ENCODE data around the gene HSD17B12.

DNA sequence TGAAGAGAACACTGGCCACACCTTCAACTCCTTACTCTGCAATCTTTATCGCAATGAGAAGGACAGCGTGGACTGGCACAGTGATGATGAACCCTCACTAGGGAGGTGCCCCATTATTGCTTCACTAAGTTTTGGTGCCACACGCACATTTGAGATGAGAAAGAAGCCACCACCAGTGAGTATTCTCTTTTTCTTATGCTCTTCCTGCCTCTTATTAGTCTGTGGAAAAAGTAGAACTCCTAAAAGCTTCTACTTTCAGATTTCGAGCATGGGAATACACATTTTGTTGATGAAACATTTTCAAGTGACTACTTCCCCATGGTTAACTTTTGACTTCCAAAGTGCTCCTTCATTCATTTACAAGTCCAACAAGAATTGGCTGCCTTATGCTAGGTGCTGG lies 221.0 kb downstream of the HSD17B12 start:
- no peak for TF ChIP-seq POLR2A (IDR thresholded peaks at IDR 0.05; ENCODE audit: low read length)
- no peak for TF ChIP-seq GATA1 (IDR thresholded peaks at IDR 0.05; ENCODE audit: low read depth, low read length)

Data from erythroblast (primary cell).